NCI-H510A (cell line): Measurements from ENCODE around the gene PFDN6.
"Not testable (repeated sequence)": the region's sequence is repeated elsewhere in the genome, so short reads cannot be mapped to it uniquely, and the experiment has no call there.

Source experiments
- DNase-seq: peaks from one replicate; lab custom pipeline; 2025; lab: John Stamatoyannopoulos, UW

The PFDN6 gene

DNA sequence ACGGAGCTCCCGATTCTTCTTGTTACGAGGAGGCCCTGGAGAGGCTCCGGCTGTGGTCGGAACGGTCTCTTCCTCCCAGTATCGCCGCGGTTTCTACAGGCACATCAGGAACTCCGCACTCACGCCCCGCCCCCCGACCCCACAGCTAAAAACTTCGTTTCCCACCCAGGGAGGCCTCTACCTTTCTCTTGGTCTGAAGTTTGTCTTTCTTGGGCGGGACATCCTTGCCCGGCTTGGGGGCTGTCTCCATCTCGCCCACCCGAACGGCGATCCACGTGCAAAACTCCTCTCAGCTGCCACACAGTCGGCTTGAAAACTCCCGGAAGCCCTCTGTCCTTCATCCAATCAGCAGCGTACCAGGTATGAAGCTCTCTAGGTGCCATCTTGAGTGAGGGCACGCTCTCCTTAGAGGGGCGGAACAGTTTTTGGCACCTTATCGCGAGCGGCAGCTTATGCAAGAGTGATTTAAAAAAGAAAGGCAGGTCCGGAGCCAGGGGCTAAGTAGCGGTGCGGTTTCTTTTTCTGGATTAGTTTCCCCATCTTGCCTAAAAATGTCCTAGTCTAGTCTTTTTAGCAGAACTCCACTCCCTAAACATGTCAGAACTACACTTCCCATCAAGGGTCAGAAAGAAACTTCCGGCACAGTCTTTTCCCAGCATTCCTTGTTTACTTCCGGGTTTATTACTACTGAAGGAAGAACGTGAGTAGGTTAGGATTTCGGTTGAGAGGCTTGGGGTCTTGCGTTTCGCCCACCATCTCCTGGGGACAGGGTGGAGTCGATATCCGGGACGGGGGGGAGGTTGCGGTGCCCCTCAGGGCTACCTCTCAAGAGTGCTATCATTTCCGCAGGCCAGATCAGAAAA, at the start of gene PFDN6, which contains the start of gene WDR46:
Gene PFDN6, plus strand, starts transcription at position 681 of the 863 bp plus-strand sequence. CDS start 256 bp downstream, outside the sequence.
Gene WDR46, minus strand, starts transcription at position 319 of the 863 bp plus-strand sequence. Its CDS starts 69 bp downstream, at position 250.
- peak; percentile 85 for DNase-seq

DNA sequence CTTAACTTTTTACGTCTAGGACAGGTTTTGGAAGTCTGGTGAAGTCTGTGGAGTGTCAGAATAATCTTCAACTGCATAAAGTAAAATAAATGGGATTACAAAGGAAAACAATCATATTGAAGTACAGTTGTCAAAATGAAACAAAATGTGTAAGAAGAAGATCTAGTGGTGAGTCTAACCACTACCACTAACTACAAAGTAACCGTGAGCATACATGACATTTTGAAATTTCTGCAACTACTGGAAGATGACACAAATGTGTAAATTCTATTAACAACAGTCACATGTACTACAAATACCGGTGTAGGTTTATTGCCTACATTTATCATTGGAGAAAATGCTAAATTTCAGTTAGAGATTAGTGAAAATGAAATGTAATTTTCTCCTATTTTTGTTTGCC, 47.4 kb upstream of the PFDN6 start:
- no peak for DNase-seq

- no peak for DNase-seq
Measured at GRCh38 chr6:33243476-33243875, 45.9 kb upstream of the PFDN6 start.

DNA sequence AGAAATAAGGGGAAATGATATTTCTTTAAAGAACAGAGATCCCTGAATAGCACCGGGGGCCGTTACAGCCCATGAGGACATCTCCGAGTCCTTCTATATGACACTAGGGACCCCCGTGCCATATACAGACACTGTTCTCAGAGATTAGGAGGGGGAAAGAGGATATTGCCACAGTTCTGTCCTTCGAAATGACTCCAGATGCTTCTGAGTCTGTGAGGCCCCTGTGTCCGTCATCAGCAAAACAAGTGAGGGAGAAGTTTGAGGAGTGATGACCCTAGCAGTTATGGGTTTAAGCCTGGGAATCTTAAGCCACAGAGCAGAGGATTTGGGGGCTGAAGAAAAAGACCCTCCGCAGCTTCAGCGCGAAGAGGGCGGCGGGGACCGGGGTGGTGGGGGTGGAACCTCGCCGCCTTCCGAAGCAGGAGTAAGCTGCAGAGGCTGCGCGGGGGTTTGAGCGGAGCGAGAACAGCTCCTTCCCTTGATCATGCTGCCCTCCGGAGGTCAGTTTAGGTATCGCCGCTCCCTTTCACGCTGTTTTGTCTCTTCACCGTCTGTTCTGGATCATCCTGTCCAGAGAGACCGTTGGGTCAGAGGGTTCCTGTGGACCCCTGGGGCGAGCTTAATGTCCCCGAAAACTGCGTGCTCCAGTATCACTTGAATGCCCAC, 41.3 kb upstream of the PFDN6 start:
- peak; percentile 77 for DNase-seq

GRCh38 chr6:33248643-33248931, 40.8 kb upstream of the PFDN6 start:
- DNase-seq: peak; percentile 32

DNA sequence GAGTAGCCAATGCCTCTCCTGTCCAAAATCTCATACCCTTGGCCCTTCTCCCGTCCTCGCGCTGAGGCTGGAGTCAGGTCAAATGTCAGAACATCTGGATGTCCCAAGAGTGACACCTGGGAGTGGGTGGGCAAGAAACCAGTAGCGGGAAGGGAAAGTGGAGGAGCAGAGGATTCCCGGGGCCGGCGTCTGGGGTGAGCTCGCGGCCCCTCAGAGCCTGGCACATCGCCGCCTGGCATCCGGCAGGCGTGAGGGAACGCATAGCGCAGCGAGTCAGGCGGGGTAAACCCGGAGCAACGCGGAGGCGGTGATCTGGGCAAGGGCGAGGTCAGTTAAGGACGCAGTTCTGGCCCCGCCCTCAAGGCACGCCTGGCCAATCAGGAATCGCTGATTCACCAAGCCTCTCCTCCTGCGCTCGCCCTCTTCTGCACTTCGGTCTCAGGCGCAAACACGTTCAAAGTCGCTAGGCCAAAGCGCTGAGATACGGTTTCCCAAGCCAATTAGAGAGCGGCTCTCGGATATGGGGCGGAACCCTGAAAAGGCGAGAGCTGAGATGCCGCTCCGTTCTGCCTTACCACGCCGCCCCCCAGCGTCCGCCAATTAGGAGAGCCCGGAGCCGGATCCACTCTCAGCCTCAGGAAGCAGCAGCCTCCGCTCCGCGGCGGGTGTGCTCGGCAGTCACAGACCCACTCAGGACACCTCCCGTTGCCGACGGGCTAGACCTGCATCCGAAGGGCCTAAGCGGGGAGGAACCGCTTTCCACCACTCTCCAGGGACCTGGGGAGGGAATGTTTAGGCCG, 40.3 kb upstream of the PFDN6 start:
- peak; percentile 99 for DNase-seq

- DNase-seq: no peak
Measured at GRCh38 chr6:33249732-33250630, 39.4 kb upstream of the PFDN6 start.

GRCh38 chr6:33250731-33251130, 38.7 kb upstream of the PFDN6 start:
- DNase-seq: no peak

DNA sequence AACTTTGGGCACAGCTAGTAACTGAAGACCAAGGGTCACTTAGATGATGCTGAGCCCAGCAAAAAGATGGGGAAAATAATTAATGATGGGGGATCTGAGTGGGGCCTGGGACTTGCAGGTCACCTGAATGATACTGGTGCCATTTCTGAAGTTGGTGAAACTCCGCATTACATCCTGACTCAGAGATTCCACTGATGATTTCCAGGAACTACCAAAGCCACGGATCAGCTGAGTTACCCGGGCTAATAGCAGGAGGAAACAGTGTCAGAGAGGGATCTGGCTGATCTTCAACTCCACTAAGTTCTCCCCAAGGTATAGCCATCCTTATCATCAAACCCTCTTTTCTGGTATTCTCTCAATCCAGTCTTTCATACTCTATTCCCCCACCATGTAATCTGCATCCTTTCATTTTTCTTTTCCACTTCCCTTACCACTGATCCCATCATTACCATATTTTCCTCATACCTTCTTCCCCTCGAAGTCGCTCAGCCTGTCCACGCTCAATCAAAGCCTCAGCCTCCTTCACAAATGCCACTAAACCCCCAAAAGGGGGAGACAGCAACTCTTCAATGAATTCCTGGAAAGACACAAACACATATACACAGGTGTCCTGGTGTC, 37.9 kb upstream of the PFDN6 start:
- DNase-seq: no peak

DNA sequence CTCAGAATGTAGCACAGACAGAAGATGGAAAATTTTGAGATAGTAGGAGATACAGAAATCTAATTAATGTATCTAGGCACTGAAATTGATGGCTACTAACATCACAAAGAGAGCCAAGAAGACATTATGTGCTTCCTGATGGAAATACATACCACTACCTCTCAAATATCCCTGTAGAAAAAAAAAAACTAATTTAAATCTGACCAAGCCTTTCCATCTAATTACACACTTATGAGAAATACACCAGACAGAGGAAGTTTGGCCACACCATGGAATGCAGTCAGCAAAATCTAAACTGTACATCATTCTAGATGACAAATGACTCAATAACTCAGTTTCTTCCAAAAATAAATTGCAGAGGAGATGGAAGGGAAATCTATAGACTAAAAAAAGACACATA, 36.6 kb upstream of the PFDN6 start:
- DNase-seq: no peak

DNA sequence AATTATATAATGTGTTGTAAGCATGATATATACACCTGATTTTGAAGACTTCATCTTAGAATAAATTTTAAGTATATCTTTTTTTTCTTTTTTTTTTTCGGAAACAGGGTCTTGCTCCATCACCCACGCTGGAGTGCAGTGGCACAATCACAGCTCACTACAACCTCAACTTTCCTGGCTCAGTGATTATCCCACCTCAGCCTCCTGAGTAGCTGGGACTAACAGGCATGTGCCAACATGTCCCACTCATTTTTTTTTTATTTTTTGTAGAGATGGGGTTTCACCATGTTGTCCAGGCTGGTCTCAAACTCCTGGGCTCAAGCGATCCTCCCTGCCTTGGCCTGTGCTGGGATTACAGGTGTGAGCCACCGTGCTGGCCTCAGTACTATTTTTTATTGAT, 34.8 kb upstream of the PFDN6 start:
- DNase-seq: no peak

DNA sequence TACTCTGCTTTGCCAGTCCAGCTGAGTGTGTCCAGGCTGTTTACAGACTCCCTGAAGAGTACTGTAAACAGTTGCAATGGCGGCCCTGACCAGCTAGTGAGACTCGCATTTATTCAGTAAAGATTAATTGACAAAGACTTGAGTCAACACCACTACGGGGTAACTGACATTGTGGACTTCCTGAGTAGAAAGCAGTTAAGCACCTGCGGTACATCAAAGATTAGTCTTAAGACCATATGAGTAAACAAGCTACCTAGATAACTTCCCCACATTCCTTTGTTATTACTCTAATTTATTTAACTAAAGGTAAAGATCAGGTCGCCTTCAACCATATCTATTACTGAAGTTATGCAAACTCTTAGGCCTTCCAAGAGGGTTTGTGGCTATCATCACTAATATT, 30.4 kb upstream of the PFDN6 start:
- no peak for DNase-seq

DNA sequence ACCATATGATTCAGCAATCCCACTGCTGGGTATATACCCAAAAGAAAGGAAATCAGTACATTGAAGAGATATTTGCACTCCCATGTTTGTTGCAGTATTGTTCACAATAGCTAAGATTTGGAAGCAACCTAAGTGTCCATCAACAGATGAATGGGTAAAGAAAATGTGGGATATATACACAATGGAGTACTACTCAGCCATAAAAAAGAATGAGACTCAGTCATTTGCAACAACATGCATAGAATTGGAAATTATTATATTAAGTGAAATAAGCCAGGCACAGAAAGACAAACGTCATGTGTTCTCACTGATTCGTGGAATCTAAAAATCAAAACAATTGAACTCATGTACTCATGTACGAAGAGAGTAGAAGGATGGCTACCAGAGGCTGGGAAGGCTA, 26.9 kb upstream of the PFDN6 start:
- DNase-seq: not testable (repeated sequence)

DNA sequence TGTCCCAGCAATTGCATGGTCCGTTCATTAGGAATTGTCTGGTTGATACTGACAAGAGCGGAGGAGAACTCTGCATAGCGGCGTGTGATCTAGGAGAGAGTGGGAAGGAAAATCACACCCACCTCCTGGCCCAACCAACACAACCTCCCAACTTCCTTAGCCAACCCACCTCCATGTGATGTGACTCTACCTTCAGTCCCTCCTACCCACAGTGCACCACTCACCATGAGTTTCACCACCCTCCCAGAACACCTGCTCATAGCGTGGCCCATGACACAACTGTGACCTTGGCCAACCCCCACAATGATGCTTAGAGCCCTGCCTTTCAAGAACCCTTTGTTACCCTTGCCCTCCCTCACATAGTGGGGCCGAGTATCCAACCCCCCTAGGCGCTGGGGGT, 25.4 kb upstream of the PFDN6 start:
- DNase-seq: no peak

DNA sequence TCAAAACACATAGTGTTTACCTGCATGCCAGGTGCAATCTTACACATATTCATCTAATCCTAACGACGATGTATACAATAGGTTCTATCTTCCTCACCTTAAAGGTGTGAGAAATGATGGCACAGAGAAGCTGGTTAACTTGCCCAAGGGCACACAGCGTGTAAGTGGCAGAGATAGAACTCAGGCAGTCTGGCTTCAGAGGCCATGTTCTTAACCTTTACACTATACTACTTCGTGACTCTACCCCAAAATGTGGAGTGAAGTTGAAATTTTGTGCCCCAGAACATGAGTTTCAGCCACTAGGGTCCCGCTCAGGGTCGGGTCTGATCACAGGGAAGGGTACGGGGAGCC, 18.3 kb upstream of the PFDN6 start:
- no peak for DNase-seq

- DNase-seq: peak; percentile 97
Measured at GRCh38 chr6:33271468-33272274, 17.7 kb upstream of the PFDN6 start, which contains the start of the genes RPS18 and VPS52. Gene RPS18 (plus strand): TSS chr6:33272075. CDS start chr6:33272120, 45 bp downstream. Gene VPS52 (minus strand): TSS chr6:33271876. CDS start chr6:33271675, 201 bp downstream.

GRCh38 chr6:33272275-33273128, 16.9 kb upstream of the PFDN6 start:
- no peak for DNase-seq

- DNase-seq: no peak
Measured at GRCh38 chr6:33273129-33273923, 16.1 kb upstream of the PFDN6 start.
